HL-60 (cell line): ENCODE measurements around the gene SLC24A3.

ENCODE experiments used
- DNase-seq, 2 experiments: peaks; one replicate each; pipeline ENCODE4 v3.0.0-alpha.2; 2010 to 2020; ENCODE audit warnings: low read depth in 1 of 2, low spot score in 1 of 2
- H3K27ac ChIP-seq: fragments of 250-450 bp; sonication (Bioruptor Pico); replicated peaks from 2 replicates; pipeline ENCODE4 v1.5.1; 2020; ENCODE audit warnings: mild to moderate bottlenecking, moderate library complexity
- H3K27me3 ChIP-seq: fragments of 250-450 bp; sonication (Bioruptor Pico); 2 replicates; pipeline ENCODE4 v1.5.1; 2021; ENCODE audit warnings: mild to moderate bottlenecking, moderate library complexity; ENCODE audit not compliant: insufficient read depth, poor library complexity, severe bottlenecking
- H3K4me3 ChIP-seq: replicated peaks from 2 replicates; pipeline ENCODE4 v1.5.1; 2011; ENCODE audit warnings: mild to moderate bottlenecking, control low read depth, low read length; ENCODE audit not compliant: insufficient read depth
- GABPA ChIP-seq: IDR thresholded peaks from 2 replicates; pipeline ENCODE4 v1.6.1; 2012; ENCODE audit warnings: low read depth
- POLR2AphosphoS5 ChIP-seq: IDR thresholded peaks from 2 replicates; pipeline ENCODE4 v1.6.1; 2012; ENCODE audit warnings: low read depth
- SPI1 ChIP-seq: IDR thresholded peaks from 2 replicates; pipeline ENCODE4 v1.6.1; 2012; ENCODE audit warnings: low read depth, mild to moderate bottlenecking, borderline replicate concordance
- TF ChIP-seq, protein P1 (sequence below): IDR thresholded peaks from 2 replicates; pipeline ENCODE4 v1.6.1; 2012; ENCODE audit warnings: low read depth; ENCODE audit not compliant: insufficient replicate concordance
- TF ChIP-seq, protein P2 (sequence below): IDR thresholded peaks from one replicate; pipeline ENCODE4 v1.5.1; 2011; ENCODE audit warnings: low read length, control low read depth, inconsistent platforms; ENCODE audit not compliant: insufficient read depth

SLC24A3 gene

DNA sequence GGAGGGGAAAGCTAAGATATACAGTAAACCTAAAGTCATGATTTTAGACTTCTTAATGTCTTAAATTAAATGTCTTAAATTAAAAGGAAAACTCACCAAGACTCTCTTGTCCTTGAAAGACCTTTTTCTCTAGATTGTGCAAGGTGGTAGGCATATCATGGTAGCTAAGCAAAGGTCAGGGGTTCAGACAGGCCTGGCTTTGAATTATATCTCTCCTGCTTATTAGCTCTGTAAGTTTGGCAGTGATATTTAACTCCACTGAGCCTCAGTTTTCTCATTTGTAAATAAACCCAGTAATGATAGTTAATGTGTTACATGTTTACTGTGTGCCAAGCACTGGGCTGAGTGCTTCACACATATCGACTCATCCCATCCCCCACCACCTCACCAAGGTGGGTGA, 203.3 kb downstream of the SLC24A3 start:
- Histone ChIP-seq H3K4me3 (no peak overlapping the region), H3K27me3 (no peaks in the 10 kb centered on the region), H3K27ac (no peak overlapping the region)
- TF ChIP-seq, protein P1, sequence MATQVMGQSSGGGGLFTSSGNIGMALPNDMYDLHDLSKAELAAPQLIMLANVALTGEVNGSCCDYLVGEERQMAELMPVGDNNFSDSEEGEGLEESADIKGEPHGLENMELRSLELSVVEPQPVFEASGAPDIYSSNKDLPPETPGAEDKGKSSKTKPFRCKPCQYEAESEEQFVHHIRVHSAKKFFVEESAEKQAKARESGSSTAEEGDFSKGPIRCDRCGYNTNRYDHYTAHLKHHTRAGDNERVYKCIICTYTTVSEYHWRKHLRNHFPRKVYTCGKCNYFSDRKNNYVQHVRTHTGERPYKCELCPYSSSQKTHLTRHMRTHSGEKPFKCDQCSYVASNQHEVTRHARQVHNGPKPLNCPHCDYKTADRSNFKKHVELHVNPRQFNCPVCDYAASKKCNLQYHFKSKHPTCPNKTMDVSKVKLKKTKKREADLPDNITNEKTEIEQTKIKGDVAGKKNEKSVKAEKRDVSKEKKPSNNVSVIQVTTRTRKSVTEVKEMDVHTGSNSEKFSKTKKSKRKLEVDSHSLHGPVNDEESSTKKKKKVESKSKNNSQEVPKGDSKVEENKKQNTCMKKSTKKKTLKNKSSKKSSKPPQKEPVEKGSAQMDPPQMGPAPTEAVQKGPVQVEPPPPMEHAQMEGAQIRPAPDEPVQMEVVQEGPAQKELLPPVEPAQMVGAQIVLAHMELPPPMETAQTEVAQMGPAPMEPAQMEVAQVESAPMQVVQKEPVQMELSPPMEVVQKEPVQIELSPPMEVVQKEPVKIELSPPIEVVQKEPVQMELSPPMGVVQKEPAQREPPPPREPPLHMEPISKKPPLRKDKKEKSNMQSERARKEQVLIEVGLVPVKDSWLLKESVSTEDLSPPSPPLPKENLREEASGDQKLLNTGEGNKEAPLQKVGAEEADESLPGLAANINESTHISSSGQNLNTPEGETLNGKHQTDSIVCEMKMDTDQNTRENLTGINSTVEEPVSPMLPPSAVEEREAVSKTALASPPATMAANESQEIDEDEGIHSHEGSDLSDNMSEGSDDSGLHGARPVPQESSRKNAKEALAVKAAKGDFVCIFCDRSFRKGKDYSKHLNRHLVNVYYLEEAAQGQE, result no peak
- TF ChIP-seq POLR2AphosphoS5, result no peak
- TF ChIP-seq, protein P2, sequence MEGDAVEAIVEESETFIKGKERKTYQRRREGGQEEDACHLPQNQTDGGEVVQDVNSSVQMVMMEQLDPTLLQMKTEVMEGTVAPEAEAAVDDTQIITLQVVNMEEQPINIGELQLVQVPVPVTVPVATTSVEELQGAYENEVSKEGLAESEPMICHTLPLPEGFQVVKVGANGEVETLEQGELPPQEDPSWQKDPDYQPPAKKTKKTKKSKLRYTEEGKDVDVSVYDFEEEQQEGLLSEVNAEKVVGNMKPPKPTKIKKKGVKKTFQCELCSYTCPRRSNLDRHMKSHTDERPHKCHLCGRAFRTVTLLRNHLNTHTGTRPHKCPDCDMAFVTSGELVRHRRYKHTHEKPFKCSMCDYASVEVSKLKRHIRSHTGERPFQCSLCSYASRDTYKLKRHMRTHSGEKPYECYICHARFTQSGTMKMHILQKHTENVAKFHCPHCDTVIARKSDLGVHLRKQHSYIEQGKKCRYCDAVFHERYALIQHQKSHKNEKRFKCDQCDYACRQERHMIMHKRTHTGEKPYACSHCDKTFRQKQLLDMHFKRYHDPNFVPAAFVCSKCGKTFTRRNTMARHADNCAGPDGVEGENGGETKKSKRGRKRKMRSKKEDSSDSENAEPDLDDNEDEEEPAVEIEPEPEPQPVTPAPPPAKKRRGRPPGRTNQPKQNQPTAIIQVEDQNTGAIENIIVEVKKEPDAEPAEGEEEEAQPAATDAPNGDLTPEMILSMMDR, result no peak
- TF ChIP-seq GABPA, result no peak
- no peak for TF ChIP-seq SPI1
- DNase-seq, result no peak

DNA sequence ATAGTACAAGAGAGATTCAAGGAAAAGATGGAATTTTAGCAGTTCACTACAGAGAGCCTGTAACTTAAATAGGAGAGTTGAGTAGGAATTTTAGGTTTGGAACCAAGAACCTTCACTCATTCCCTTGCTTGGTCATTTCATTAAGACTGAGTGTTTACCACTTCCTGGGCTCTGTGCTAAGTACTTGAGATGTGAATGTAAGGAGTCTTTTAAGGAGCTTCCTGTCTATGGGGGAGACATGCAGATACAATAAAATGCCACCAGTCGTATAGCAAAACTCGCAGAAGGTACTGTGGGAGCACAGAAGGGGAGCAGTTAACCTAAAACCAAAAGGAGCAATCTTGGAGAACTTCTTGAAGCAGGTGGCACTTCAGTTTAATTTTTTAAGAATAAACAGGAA, 204.2 kb downstream of the SLC24A3 start:
- TF ChIP-seq, protein P2, result no peak
- no peak for TF ChIP-seq GABPA
- TF ChIP-seq POLR2AphosphoS5, result no peak
- TF ChIP-seq SPI1, result no peak
- TF ChIP-seq, protein P1, result no peak

DNA sequence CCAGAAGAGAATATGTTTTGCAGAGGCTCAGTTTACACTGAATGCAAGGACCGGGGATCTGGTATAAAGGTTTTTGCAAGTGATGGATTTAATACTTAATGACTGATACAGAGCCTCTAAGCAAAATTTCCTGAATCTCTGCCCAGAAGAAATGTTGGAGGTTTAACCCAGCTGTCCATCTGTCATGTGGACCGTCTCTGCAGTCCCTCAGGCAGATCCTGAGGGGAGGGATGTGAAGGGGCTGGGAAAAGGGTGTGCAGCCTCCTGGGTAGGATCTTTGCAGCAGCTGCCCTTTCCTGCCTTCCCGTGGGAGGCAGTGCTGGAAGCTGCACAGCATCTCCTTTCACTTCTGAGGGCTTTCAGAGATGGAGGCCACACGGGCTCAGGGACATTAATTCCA, 207.0 kb downstream of the SLC24A3 start:
- H3K27me3 ChIP-seq, result no peaks in the 10 kb centered on the region
- DNase-seq, result no peak
- TF ChIP-seq POLR2AphosphoS5, result no peak
- no peak for TF ChIP-seq SPI1
- TF ChIP-seq, protein P1, result no peak
- TF ChIP-seq, protein P2, result no peak
- no peak for TF ChIP-seq GABPA
- no peak overlapping the region for H3K4me3 ChIP-seq
- no peak overlapping the region for H3K27ac ChIP-seq

More for the DNA sequence above, 204.2 kb downstream of the SLC24A3 start:
- Histone ChIP-seq H3K27me3 (no peaks in the 10 kb centered on the region), H3K4me3 (no peak overlapping the region), H3K27ac (no peak overlapping the region)
- DNase-seq, result no peak
